ENCODE data around the gene ANO3.

The ANO3 gene

GRCh38 chr11:26710489-26710888, 378.6 kb downstream of the ANO3 start:
- no peak for DNase-seq (ENCODE audit: low read depth)

GRCh38 chr11:26712497-26712896, 380.6 kb downstream of the ANO3 start:
- DNase-seq (ENCODE audit: low read depth), result no peak

All from fibroblast of the conjunctiva (primary cell).